DLD1 (cell line): Measurements from ENCODE around the gene SCN4B.

ENCODE experiments used
- in situ Hi-C: cut with HindIII; loops from 2 replicates; pipeline ENCODE4 v1.10.0; 2017; ENCODE audit warnings: low sequenced_read_pairs

The SCN4B gene

GRCh38 chr11:118106789-118107335 lies 45.8 kb downstream of the SCN4B start:
- in situ Hi-C loops = no loop called here

- in situ Hi-C loops = no loop called here
These were observed 46.8 kb downstream of the SCN4B start for GRCh38 chr11:118105657-118106305.

DNA sequence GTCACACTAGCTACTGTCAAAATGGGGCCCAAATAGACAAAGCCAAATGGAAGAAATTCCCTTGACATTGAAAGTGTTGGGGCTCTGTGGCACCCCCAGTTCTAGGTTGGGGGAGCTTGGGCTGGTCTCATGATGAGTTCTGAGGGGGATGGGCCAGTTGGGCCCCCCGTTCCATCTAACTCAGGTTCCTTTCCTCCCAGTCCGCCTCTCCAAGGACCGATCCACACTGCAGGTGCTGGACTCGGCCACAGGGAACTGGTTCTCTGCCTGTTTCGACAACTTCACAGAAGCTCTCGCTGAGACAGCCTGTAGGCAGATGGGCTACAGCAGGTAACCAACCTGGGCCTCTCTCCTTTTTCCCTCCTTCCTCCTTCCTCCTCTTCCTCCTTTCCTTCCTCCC lies 48.1 kb downstream of the SCN4B start:
- in situ Hi-C loops = no loop called here

GRCh38 chr11:118102721-118103261 lies 49.8 kb downstream of the SCN4B start:
- in situ Hi-C loops = no loop called here

- in situ Hi-C loops = no loop called here
These were observed 51.9 kb downstream of the SCN4B start for GRCh38 chr11:118100691-118101232.

- in situ Hi-C loops = no loop called here
These were observed 52.6 kb downstream of the SCN4B start for GRCh38 chr11:118099838-118100556.

GRCh38 chr11:118098996-118099837 lies 53.4 kb downstream of the SCN4B start:
- in situ Hi-C loops = no loop called here

DNA sequence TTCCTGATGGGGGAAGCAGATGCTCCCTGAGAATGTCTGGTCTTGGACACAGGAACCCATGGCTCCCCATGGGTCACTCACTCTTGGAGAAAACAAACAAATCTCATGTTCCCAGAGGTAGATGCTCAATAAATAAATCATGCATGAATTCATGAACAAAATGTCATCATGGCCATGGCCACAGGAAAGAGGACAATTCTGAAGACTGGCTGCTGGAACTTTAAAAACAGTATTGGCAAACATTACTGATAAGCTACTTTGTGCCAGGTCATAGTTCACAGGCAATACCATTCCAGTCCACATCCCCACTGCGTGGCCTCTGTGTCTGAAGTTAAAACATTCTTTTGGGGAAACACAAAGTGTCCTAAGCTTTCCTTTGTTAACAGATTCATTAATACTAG lies 56.7 kb downstream of the SCN4B start:
- in situ Hi-C loops = no loop called here

- in situ Hi-C loops = no loop called here
These were observed 57.1 kb downstream of the SCN4B start for GRCh38 chr11:118095493-118095892.

- in situ Hi-C loops = no loop called here
These were observed 59.6 kb downstream of the SCN4B start for GRCh38 chr11:118092907-118093571.

- in situ Hi-C loops = no loop called here
These were observed 60.9 kb downstream of the SCN4B start for GRCh38 chr11:118091690-118092089.

- in situ Hi-C loops = no loop called here
These were observed 62.0 kb downstream of the SCN4B start for GRCh38 chr11:118090545-118091162.

DNA sequence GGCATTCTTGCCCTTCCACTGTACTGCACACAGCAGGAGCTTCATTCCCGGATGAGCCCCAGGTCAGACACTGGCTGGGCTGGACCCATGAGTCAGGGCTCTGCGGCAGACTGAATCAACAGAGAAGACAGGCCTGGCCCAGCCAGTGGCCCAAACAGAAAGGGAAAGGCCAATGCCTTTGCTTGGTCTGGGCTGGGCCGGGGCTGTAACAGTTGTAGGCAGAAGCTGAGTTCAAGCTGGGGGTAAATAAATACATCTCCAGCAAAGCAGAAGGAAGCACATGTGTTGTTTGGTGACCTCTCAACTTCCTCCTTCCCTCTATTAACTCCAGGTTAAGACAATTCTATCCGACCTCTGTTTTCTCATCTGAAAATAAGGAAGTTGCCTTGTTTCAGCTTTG lies 64.1 kb downstream of the SCN4B start:
- in situ Hi-C loops = no loop called here

GRCh38 chr11:118087931-118088330 lies 64.7 kb downstream of the SCN4B start:
- in situ Hi-C loops = no loop called here

GRCh38 chr11:118086913-118087768 lies 65.5 kb downstream of the SCN4B start, which contains the start of gene SMIM35:
Gene SMIM35, minus strand, starts transcription at chr11:118086963. Its CDS starts 206 bp downstream, at chr11:118086757.
- in situ Hi-C loops = no loop called here

GRCh38 chr11:118084656-118085055 lies 68.0 kb downstream of the SCN4B start:
- in situ Hi-C loops = no loop called here

- in situ Hi-C loops = no loop called here
These were observed 68.4 kb downstream of the SCN4B start for GRCh38 chr11:118084247-118084646.
